A673 (cell line): Measurements from ENCODE around the gene ATP9A. TPM values are rescaled to one million over a fixed set of nuclear protein-coding genes. Genes with fewer than 3 reads are reported as not detected.

Experiments used
- BruUV-seq: library from RNA; stranded (reverse); fragments of 400-500 nt; replicated peaks from 2 replicates; lab custom pipeline; 2021; lab: Mats Ljungman, UMichigan
- CTCF ChIA-PET: fragments of 300-600 bp; sonication (Branson Sonifier 250); formaldehyde crosslinking; loops from one replicate; lab custom pipeline; 2022; ENCODE audit warnings: antibody characterized with exemption; lab: Charles Lee
- POLR2A ChIA-PET: fragments of 300-600 bp; sonication (Branson Sonifier 250); formaldehyde crosslinking; loops from one replicate; lab custom pipeline; 2022; ENCODE audit warnings: antibody characterized with exemption; ENCODE audit not compliant: low non-redundant PET; lab: Charles Lee
- DNase-seq: peaks from one replicate; pipeline ENCODE4 v3.0.0-alpha.2; 2015; ENCODE audit warnings: low spot score
- H3K27ac ChIP-seq: fragments of 200-600 bp; sonication (generic); 2 replicates; pipeline ENCODE4 v1.5.1; 2016; ENCODE audit warnings: mixed run types, low read depth, mild to moderate bottlenecking, mixed read lengths, antibody characterized with exemption, low read length; ENCODE audit not compliant: poor library complexity, severe bottlenecking
- H3K27me3 ChIP-seq: fragments of 200-600 bp; sonication (generic); replicated peaks from 2 replicates; pipeline ENCODE4 v1.6.1; 2017; ENCODE audit warnings: mixed run types, low read depth, mild to moderate bottlenecking, mixed read lengths, antibody characterized with exemption, low read length; ENCODE audit not compliant: insufficient read depth, poor library complexity
- H3K36me3 ChIP-seq: fragments of 200-600 bp; sonication (generic); 2 replicates; pipeline ENCODE4 v1.6.1; 2016; ENCODE audit warnings: mixed run types, mild to moderate bottlenecking, mixed read lengths, antibody characterized with exemption, low read length; ENCODE audit not compliant: insufficient read depth, poor library complexity, severe bottlenecking
- H3K4me1 ChIP-seq: fragments of 200-600 bp; sonication (generic); 2 replicates; pipeline ENCODE4 v1.6.1; 2017; ENCODE audit warnings: mixed run types, mild to moderate bottlenecking, mixed read lengths, antibody characterized with exemption, low read length; ENCODE audit not compliant: insufficient read depth, poor library complexity, severe bottlenecking
- H3K4me3 ChIP-seq: fragments of 200-600 bp; sonication (generic); 2 replicates; pipeline ENCODE4 v1.5.1; 2016; ENCODE audit warnings: low read depth, mixed run types, mild to moderate bottlenecking, mixed read lengths, low read length; ENCODE audit not compliant: poor library complexity, severe bottlenecking
- H3K9me3 ChIP-seq: fragments of 200-600 bp; sonication (generic); 2 replicates; pipeline ENCODE4 v1.6.1; 2016; ENCODE audit warnings: mixed run types, low read depth, mild to moderate bottlenecking, mixed read lengths, antibody characterized with exemption, low read length; ENCODE audit not compliant: poor library complexity, severe bottlenecking
- EZH2 ChIP-seq: fragments of 200-600 bp; sonication (generic); IDR thresholded peaks from 2 replicates; pipeline ENCODE4 v1.6.1; 2017; ENCODE audit warnings: borderline replicate concordance, low read depth, mild to moderate bottlenecking, mixed read lengths, antibody characterized with exemption, low read length; ENCODE audit not compliant: poor library complexity, severe bottlenecking
- intact Hi-C: fragments of 100-400 bp; cut with micrococcal nuclease; formaldehyde crosslinking; loops from one replicate; pipeline ENCODE4 v1.10.0; 2022; ENCODE audit not compliant: unreplicated experiment
- total RNA-seq: library from RNA; stranded (reverse); gene quantifications from 2 replicates; pipeline ENCODE4 v1.2.3, GENCODE V29; 2021
- TF ChIP-seq, protein P1 (sequence below): fragments of 300-800, 200-600 bp; sonication (generic); conservative IDR thresholded peaks from 2 replicates; pipeline ENCODE4 v1.5.1; 2017; ENCODE audit warnings: low read depth, mild to moderate bottlenecking, antibody characterized with exemption, low read length, moderate library complexity, mixed read lengths

The ATP9A gene
- total RNA-seq, 1 experiment from 2014 or later, result 31.2 TPM

DNA sequence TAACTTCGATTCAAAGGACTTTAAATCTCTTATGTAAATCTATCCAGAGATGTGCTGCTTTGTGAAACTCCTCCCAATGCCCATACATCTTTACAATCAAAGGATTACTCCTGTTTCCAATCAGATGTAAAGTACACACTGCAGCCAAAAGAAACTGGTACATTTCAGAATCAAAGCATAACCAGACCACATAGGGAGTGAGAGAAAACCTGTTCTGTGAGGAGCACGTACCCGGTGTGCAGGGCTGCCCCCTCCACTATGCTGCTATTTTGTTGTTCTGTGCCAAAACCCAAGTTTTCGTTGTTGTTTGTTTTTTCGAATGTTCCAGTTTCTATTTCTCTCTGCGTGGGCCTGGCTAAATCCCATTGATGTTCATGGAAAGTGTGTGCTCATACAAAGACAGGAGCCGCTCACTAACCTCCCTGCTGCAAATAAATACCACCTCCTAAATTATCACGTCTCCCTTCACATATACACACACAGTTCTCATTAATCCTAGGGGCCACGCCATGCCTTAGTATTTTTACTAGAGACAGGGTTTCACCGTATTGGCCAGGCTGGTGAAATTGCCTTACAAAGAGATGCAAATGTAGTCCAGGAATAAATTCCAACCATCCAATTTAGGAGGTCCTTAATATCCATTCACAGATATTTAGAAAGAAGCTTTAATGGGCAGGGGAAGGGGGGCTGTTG is 52.9 kb downstream of the ATP9A start:
- no peak for DNase-seq
- POLR2A ChIA-PET, result no interaction called here
- Histone ChIP-seq H3K27ac (peak overlapping the region; percentile 35), H3K9me3 (no peaks in the 10 kb centered on the region), H3K4me1 (peaks cover 25% of the 10 kb centered on the region), H3K36me3 (no peaks in the 10 kb centered on the region), H3K4me3 (no peak overlapping the region), H3K27me3 (no peaks in the 10 kb centered on the region)
- TF ChIP-seq, protein P1, sequence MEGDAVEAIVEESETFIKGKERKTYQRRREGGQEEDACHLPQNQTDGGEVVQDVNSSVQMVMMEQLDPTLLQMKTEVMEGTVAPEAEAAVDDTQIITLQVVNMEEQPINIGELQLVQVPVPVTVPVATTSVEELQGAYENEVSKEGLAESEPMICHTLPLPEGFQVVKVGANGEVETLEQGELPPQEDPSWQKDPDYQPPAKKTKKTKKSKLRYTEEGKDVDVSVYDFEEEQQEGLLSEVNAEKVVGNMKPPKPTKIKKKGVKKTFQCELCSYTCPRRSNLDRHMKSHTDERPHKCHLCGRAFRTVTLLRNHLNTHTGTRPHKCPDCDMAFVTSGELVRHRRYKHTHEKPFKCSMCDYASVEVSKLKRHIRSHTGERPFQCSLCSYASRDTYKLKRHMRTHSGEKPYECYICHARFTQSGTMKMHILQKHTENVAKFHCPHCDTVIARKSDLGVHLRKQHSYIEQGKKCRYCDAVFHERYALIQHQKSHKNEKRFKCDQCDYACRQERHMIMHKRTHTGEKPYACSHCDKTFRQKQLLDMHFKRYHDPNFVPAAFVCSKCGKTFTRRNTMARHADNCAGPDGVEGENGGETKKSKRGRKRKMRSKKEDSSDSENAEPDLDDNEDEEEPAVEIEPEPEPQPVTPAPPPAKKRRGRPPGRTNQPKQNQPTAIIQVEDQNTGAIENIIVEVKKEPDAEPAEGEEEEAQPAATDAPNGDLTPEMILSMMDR, result no peak
- no peak for TF ChIP-seq EZH2
- CTCF ChIA-PET, result no interaction called here
- intact Hi-C loops, result no loop called here
- no TSS peak for BruUV-seq

DNA sequence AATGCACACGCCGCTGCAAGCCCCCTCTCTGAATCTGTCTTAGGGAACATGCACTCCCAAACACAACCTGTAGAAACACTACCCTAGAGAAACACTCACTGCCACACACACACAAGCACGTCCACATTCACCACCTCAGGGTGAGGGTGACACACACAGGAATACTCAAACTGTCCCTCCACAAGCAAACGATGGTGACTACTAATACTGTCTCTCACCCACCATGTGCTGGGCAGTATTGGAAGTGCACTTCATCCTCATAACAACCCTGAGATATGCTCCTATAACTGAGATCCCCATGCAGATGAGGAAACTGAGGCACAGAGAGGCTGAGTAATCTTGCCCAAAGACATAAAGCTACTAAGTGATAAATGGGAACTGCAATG is 55.0 kb downstream of the ATP9A start:
- Histone ChIP-seq H3K36me3 (no peaks in the 10 kb centered on the region), H3K27me3 (no peaks in the 10 kb centered on the region), H3K4me1 (peaks cover 25% of the 10 kb centered on the region), H3K9me3 (no peaks in the 10 kb centered on the region), H3K4me3 (no peak overlapping the region), H3K27ac (no peak overlapping the region)
- POLR2A ChIA-PET, result no interaction called here
- DNase-seq, result no peak
- no TSS peak for BruUV-seq
- intact Hi-C loops, result no loop called here
- TF ChIP-seq, protein P1, result no peak
- no peak for TF ChIP-seq EZH2
- CTCF ChIA-PET, result interaction anchor here (0.5 kb wide), 1 partner anchor 70 kb away, joined by 5 read pairs; no protein-coding TSS in a partner anchor

DNA sequence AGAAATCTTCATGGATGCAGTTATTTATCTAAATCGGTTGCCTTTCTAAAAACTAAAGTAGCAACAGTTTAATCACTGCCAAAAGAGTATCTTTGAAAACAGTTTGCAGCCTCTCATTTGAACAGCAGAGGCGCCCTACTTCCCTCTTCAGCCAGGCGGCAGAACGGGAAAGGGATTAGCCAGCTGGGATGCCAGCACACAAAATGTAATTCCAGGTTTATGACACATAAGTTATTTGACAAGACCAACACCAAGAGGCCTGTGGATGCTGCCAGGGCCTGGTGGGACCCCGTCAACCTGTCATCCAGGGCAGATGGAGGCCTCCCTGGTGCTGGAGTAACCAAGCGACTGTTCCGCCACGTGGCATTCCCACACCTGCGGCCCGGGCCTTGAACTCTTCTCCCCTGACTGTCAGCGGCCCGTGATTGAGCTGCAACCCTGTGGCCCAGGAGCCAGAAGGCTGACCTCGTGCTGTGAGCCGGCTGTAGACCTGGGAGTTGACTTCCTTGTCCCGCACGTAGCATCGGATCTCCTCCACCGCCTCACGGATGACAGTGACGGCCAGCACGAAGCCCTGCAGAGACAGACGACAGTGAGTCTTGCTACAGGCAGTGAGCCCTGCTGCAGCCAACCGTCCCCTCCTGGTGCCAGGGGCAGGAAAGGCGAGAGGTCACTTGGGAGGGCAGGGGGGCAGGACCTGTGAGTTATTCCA is 55.5 kb downstream of the ATP9A start:
- DNase-seq, result peak; percentile 66
- no peaks in the 10 kb centered on the region for H3K27me3 ChIP-seq
- no peaks in the 10 kb centered on the region for H3K9me3 ChIP-seq
- no peaks in the 10 kb centered on the region for H3K36me3 ChIP-seq
- no peak overlapping the region for H3K27ac ChIP-seq
- BruUV-seq, result no TSS peak
- no peak overlapping the region for H3K4me3 ChIP-seq
- CTCF ChIA-PET, result no interaction called here
- intact Hi-C loops, result no loop called here
- POLR2A ChIA-PET, result no interaction called here
- no peak for TF ChIP-seq EZH2
- TF ChIP-seq, protein P1, result peak; percentile 75
- peaks cover 25% of the 10 kb centered on the region for H3K4me1 ChIP-seq
